ENCODE measurements around the gene SH3GL2.

DNA sequence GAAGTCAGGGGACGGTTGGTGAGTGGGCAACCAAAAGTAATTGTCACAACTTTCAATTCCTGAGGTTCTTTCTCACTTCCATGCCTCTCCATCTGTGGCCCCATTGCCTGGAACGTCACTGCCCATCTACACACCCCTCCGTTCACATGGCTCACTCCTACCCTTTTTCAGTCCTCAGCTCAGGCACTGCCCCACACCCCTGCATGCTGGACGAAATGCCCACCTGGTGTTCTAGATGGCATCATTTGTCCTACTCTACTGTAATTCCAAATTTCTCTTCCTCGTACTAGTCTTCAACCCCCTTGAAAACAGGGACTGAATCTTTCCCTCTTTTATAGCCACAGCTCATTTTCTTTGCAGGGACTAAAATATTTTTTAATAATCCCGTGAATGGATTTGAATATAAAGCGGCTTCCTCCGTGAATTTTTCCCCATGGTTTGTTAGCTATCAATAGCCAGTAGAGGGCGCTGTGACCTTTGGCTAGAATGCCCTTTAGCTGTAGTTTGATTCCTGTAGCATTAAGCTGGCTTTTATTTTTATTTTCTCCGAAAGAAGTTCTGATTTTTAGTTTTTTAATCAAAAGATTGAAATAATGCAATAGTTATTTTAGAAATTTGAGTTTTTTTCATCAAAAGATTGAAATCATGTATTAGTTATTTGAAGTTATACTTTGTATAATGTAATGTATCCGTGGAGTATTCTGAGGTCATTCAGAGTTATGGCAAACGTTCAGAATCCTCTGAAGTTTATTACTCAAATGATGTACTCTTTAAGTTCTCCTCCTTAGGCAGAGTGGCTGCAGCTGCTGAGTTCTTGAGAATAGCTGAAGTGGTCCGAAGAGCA is 232.1 kb downstream of the SH3GL2 start:
- peak; percentile 95 for TF ChIP-seq CTCF (conservative IDR thresholded peaks at IDR 0.05)
- TF ChIP-seq ZFX (IDR thresholded peaks at IDR 0.05) = no peak

Data from C4-2B (cell line).